ENCODE results near the gene SIX3.

Gene SIX3

GRCh38 chr2:44931198-44931780, 10.2 kb upstream of the SIX3 start:
- DNase-seq: no peak

- no peak for DNase-seq
These were observed 9.4 kb upstream of the SIX3 start for GRCh38 chr2:44932079-44932478.

- DNase-seq: no peak
These were observed 8.7 kb upstream of the SIX3 start for GRCh38 chr2:44932564-44933392.

- DNase-seq: no peak
These were observed 8.0 kb upstream of the SIX3 start for GRCh38 chr2:44933434-44933951.

GRCh38 chr2:44934038-44934982, 7.2 kb upstream of the SIX3 start:
- peak in 2 of 3 experiments; percentile 77 to 83 for DNase-seq

GRCh38 chr2:44934983-44935728, 6.3 kb upstream of the SIX3 start:
- DNase-seq: peak in 2 of 3 experiments; percentile 76 to 87

- peak in 2 of 3 experiments; percentile 74 to 81 for DNase-seq
These were observed 5.8 kb upstream of the SIX3 start for GRCh38 chr2:44935729-44936098.

GRCh38 chr2:44936275-44936674, 5.2 kb upstream of the SIX3 start:
- no peak for DNase-seq

GRCh38 chr2:44936715-44937687, 4.5 kb upstream of the SIX3 start:
- DNase-seq: peak in 2 of 3 experiments; percentile 49 to 61

GRCh38 chr2:44937688-44938240, 3.7 kb upstream of the SIX3 start:
- DNase-seq: peak in 2 of 3 experiments; percentile 49 to 69

GRCh38 chr2:44938287-44939105, 3.0 kb upstream of the SIX3 start:
- peak in 2 of 3 experiments; percentile 66 to 71 for DNase-seq

GRCh38 chr2:44939106-44940048, 2.1 kb upstream of the SIX3 start:
- DNase-seq: peak in 2 of 3 experiments; percentile 52 to 64

- DNase-seq: no peak
These were observed 1.4 kb upstream of the SIX3 start for GRCh38 chr2:44940049-44940494.

GRCh38 chr2:44940732-44941464, 604 bp upstream of the SIX3 start:
- no peak for DNase-seq

- peak in 1 of 3 experiments; percentile 47 for DNase-seq
These were observed 965 bp downstream of the SIX3 start for GRCh38 chr2:44942304-44943030.

- DNase-seq: no peak
These were observed 1.7 kb downstream of the SIX3 start for GRCh38 chr2:44943031-44943692.
